Gastrocnemius medialis (tissue), 4 donors: ENCODE results near the gene LDLRAD4. TPM values are rescaled to one million over a fixed set of nuclear protein-coding genes. Genes with fewer than 3 reads are reported as not detected.

Experiments
- ATAC-seq, 2 donors: fragments of 150-250 bp; one replicate each; pipeline ENCODE4 v1.9.1; 2016
- DNase-seq, 2 donors: peaks; one replicate each; pipeline ENCODE4 v3.0.0-alpha.2; 2019
- H3K27ac ChIP-seq, 4 donors: fragments of 200-600 bp; sonication (generic); 1 replicate in 1 of 4; 2 replicates in 3 of 4; pipeline ENCODE4 v1.5.1; 2016 to 2018; ENCODE audit warnings: mild to moderate bottlenecking in 2 of 4, moderate library complexity in 1 of 4
- H3K27me3 ChIP-seq, 3 donors: fragments of 200-600 bp; sonication (generic) in 2 of 3; 1 replicate in 1 of 3; 2 replicates in 2 of 3; pipeline versions ENCODE4 v1.5.1 to v1.6.0; 2016 to 2019; ENCODE audit warnings: mild to moderate bottlenecking in 1 of 3, moderate library complexity in 1 of 3
- H3K36me3 ChIP-seq, 2 donors: fragments of 200-600 bp; sonication (generic) in 1 of 2; one replicate each; pipeline ENCODE4 v1.5.1; 2017 to 2018
- H3K4me1 ChIP-seq, 2 donors: fragments of 200-600 bp; sonication (generic) in 1 of 2; one replicate each; pipeline ENCODE4 v1.5.1; 2016 to 2017; ENCODE audit warnings: mild to moderate bottlenecking in 2 of 2
- H3K4me3 ChIP-seq, 4 donors: fragments of 200-600 bp; sonication (generic) in 3 of 4; 1 replicate in 1 of 4; 2 replicates in 3 of 4; pipeline ENCODE4 v1.5.1; 2016 to 2019; ENCODE audit warnings: mild to moderate bottlenecking in 2 of 4
- H3K9me3 ChIP-seq, 3 donors: fragments of 200-600 bp; sonication (generic) in 2 of 3; 1 replicate in 1 of 3; 2 replicates in 2 of 3; pipeline ENCODE4 v1.5.1; 2016 to 2019
- CTCF ChIP-seq, 5 experiments: fragments of 450-650 bp in 3 of 5; fragments of 200-600 bp in 2 of 5; sonication (generic) in 2 of 5; IDR thresholded peaks in 4 of 5; conservative IDR thresholded peaks in 1 of 5; 1 replicate in 4 of 5; 2 replicates in 1 of 5; pipeline ENCODE4 v1.5.1; 2016 to 2019; ENCODE audit warnings: antibody characterized with exemption in 5 of 5, mild to moderate bottlenecking in 3 of 5, moderate library complexity in 3 of 5
- POLR2A ChIP-seq, 2 donors: fragments of 450-650 bp; IDR thresholded peaks; one replicate each; pipeline ENCODE4 v1.6.1; 2017; ENCODE audit warnings: antibody characterized with exemption in 2 of 2, mild to moderate bottlenecking in 2 of 2, moderate library complexity in 2 of 2
- in situ Hi-C, 4 donors: fragments of 200-750 bp; cut with MboI; loops; one replicate each; pipeline versions ENCODE4 v1.15.0 to v1.8.0; 2017; ENCODE audit warnings: low sequenced_read_pairs in 4 of 4
- intact Hi-C: fragments of 100-400 bp; cut with DNase I; formaldehyde crosslinking; loops from one replicate; pipeline ENCODE4 v1.15.1; 2023; ENCODE audit warnings: low total_unique reads
- total RNA-seq, 4 donors: library from RNA; depleted of rRNA; stranded (reverse); fragments of >200 nt; gene quantifications; one replicate each; pipeline versions ENCODE4 v1.1.0 to v1.2.3, GENCODE V29; 2016

Gene LDLRAD4
- total RNA-seq, 4 donors from 2014 or later, result 3.9 to 11.1 (median 6.5) TPM

- intact Hi-C loops, result no loop called here
- H3K36me3 ChIP-seq, result no peaks in the 10 kb centered on the region
- H3K27ac ChIP-seq, result no peak overlapping the region
- H3K27me3 ChIP-seq, result no peaks in the 10 kb centered on the region
- no peaks in the 10 kb centered on the region for H3K9me3 ChIP-seq
- no peaks in the 10 kb centered on the region for H3K4me1 ChIP-seq
- in situ Hi-C loops, result no loop called here
- no peak for ATAC-seq
- no peak overlapping the region for H3K4me3 ChIP-seq
- TF ChIP-seq CTCF (IDR thresholded peaks at IDR 0.05 in 4 of 5, conservative IDR thresholded peaks at IDR 0.05 in 1 of 5), result no peak
- no peak for TF ChIP-seq POLR2A (IDR thresholded peaks at IDR 0.05)
- no peak for DNase-seq
These were observed 171.6 kb downstream of the LDLRAD4 start for GRCh38 chr18:13390196-13390595.

GRCh38 chr18:13390711-13391110, 172.2 kb downstream of the LDLRAD4 start:
- Histone ChIP-seq H3K4me3 (no peak overlapping the region), H3K27ac (no peak overlapping the region), H3K4me1 (no peaks in the 10 kb centered on the region), H3K9me3 (no peaks in the 10 kb centered on the region), H3K27me3 (no peaks in the 10 kb centered on the region), H3K36me3 (no peaks in the 10 kb centered on the region)
- ATAC-seq (no peak), DNase-seq (no peak)
- intact Hi-C loops (no loop called here), in situ Hi-C loops (no loop called here)
- no peak for TF ChIP-seq POLR2A (IDR thresholded peaks at IDR 0.05)
- no peak for TF ChIP-seq CTCF (IDR thresholded peaks at IDR 0.05 in 4 of 5, conservative IDR thresholded peaks at IDR 0.05 in 1 of 5)

- DNase-seq, result no peak
- Histone ChIP-seq H3K4me1 (no peaks in the 10 kb centered on the region), H3K4me3 (no peak overlapping the region), H3K36me3 (no peaks in the 10 kb centered on the region), H3K27ac (no peak overlapping the region), H3K27me3 (no peaks in the 10 kb centered on the region), H3K9me3 (no peaks in the 10 kb centered on the region)
- in situ Hi-C loops (no loop called here), intact Hi-C loops (no loop called here)
- TF ChIP-seq CTCF (IDR thresholded peaks at IDR 0.05 in 4 of 5, conservative IDR thresholded peaks at IDR 0.05 in 1 of 5), result no peak
- TF ChIP-seq POLR2A (IDR thresholded peaks at IDR 0.05), result no peak
- ATAC-seq, result no peak
These were observed 173.6 kb downstream of the LDLRAD4 start for GRCh38 chr18:13392029-13392750.

- no peaks in the 10 kb centered on the region for H3K9me3 ChIP-seq
- intact Hi-C loops, result no loop called here
- H3K4me3 ChIP-seq, result no peak overlapping the region
- ATAC-seq (no peak), DNase-seq (no peak)
- H3K36me3 ChIP-seq, result no peaks in the 10 kb centered on the region
- in situ Hi-C loops, result no loop called here
- TF ChIP-seq CTCF (IDR thresholded peaks at IDR 0.05 in 4 of 5, conservative IDR thresholded peaks at IDR 0.05 in 1 of 5) (no peak), POLR2A (IDR thresholded peaks at IDR 0.05) (no peak)
- H3K4me1 ChIP-seq, result no peaks in the 10 kb centered on the region
- no peaks in the 10 kb centered on the region for H3K27me3 ChIP-seq
- H3K27ac ChIP-seq, result no peak overlapping the region
These were observed 174.3 kb downstream of the LDLRAD4 start for GRCh38 chr18:13392899-13393298.

- H3K27me3 ChIP-seq, result no peaks in the 10 kb centered on the region
- ATAC-seq, result no peak
- intact Hi-C loops (no loop called here), in situ Hi-C loops (no loop called here)
- no peak for DNase-seq
- TF ChIP-seq CTCF (IDR thresholded peaks at IDR 0.05 in 4 of 5, conservative IDR thresholded peaks at IDR 0.05 in 1 of 5) (no peak), POLR2A (IDR thresholded peaks at IDR 0.05) (no peak)
- H3K27ac ChIP-seq, result no peak overlapping the region
- H3K9me3 ChIP-seq, result no peaks in the 10 kb centered on the region
- H3K36me3 ChIP-seq, result no peaks in the 10 kb centered on the region
- no peaks in the 10 kb centered on the region for H3K4me1 ChIP-seq
- H3K4me3 ChIP-seq, result no peak overlapping the region
These were observed 174.8 kb downstream of the LDLRAD4 start for GRCh38 chr18:13393338-13393737.
